ENCODE measurements around the gene SH3PXD2A. TPM values are rescaled to one million over a fixed set of nuclear protein-coding genes. Genes with fewer than 3 reads are reported as not detected.
"Not testable (repeated sequence)": the region's sequence is repeated elsewhere in the genome, so short reads cannot be mapped to it uniquely, and the experiment has no call there.

SH3PXD2A gene
- total and polyA plus RNA-seq, 2 of the 4 experiments (the other 2 are of a cell fraction), result 6.3 to 23.0 TPM

DNA sequence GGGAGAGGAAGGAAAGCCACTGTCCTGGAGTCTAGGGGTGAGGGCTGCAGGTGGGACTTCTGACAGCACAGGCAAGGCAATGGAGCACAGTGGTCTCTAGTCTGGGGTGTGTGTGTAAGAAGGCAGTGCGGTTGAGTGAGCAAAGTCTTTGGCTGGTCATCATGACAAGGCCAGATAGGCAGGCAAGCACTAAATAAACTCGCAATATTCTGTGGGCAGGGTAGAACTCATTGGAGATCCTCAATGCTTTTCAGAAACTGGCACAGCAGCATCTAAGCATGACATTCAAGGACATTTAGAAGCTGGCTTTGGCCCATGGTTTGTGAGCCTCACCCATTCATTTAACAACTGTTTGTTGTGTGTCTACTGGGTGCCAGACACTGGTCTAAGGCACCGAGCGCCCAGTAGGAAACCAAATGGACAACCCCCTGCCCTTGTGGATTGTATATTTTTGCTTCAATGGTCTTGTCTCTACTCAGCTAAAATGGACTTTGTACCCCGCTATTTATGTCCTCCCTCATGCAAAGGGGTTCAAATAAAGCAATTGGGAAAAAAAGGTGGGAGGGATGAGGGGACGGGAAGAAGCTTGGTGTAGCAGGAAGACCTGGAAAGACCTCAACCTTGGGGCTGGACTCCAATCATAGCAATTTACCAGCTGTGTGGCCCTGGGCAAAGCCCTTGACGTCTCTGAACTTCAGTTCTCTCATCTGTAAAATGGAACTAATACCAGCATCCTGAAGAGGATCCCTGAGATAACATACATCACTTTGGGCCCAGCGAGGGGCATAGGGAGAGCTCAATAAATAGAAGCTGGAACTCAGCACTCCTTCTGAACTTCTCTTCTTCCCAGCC, 245.9 kb downstream of the SH3PXD2A start (continued):
- TF ChIP-seq RCOR1 (IDR thresholded peaks at IDR 0.05; ENCODE audit: insufficient replicate concordance, low read length) (no peak), MAFK (IDR thresholded peaks at IDR 0.05; ENCODE audit: low read depth, low read length) (no peak)

GRCh38 chr10:103608056-103608455, 247.3 kb downstream of the SH3PXD2A start:
- H4K8ac ChIP-seq (ENCODE audit: low read depth in 2 of 2, low read length in 2 of 2); H3K9ac ChIP-seq (ENCODE audit: low read depth, low read length); DNase-seq; H3K4me3 ChIP-seq (ENCODE audit: insufficient read depth, low read depth, low read length); H4K20me1 ChIP-seq (ENCODE audit: insufficient read depth, low read length); H3K23ac ChIP-seq (ENCODE audit: low read depth, low read length); in situ Hi-C loops (cut with MboI; ENCODE audit: low sequenced_read_pairs); H2BK5ac ChIP-seq (ENCODE audit: low read depth, low read length, poor library complexity, severe bottlenecking); H2BK120ac ChIP-seq (ENCODE audit: low read depth, low read length); H4K5ac ChIP-seq (ENCODE audit: low read depth, low read length); H2AK9ac ChIP-seq (replicated peaks; ENCODE audit: low read depth, low read length, poor library complexity); H3K4ac ChIP-seq (ENCODE audit: low read depth, low read length); H3K14ac ChIP-seq (replicated peaks; ENCODE audit: low read depth, low read length); dilution Hi-C loops (cut with HindIII; ENCODE audit: low sequenced_read_pairs, unreplicated experiment); H4K91ac ChIP-seq (ENCODE audit: insufficient read depth, low read depth, low read length); H3K56ac ChIP-seq (ENCODE audit: extremely low read depth, insufficient read depth, low read length); CTCF ChIA-PET; H2AK5ac ChIP-seq (ENCODE audit: low read depth, low read length); H2AFZ ChIP-seq (replicated peaks; ENCODE audit: low read length, poor library complexity); H3K9me1 ChIP-seq (ENCODE audit: insufficient read depth, low read length); H3K9me3 ChIP-seq (ENCODE audit: control insufficient read depth, insufficient read depth, low read length); H3K18ac ChIP-seq (ENCODE audit: low read depth, low read length); ATAC-seq (ENCODE audit: low read depth); intact Hi-C loops (cut with micrococcal nuclease); H3K27ac ChIP-seq (ENCODE audit: insufficient read depth, low read length); H3K4me2 ChIP-seq (ENCODE audit: low read depth, low read length); H2BK20ac ChIP-seq (ENCODE audit: low read depth, low read length); H3K27me3 ChIP-seq (ENCODE audit: control insufficient read depth, insufficient read depth, low read length); POLR2A ChIA-PET (ENCODE audit: unreplicated experiment); H2BK15ac ChIP-seq (ENCODE audit: low read depth, low read length); BruUV-seq (replicated peaks): not testable (repeated sequence)
- Histone ChIP-seq H3K36me3 (ENCODE audit: control insufficient read depth, insufficient read depth, low read length) (peaks cover 56% of the 10 kb centered on the region), H3K79me1 (ENCODE audit: low read depth in 1 of 2, low read length in 2 of 2) (peaks cover 4 to 32% of the 10 kb centered on the region in 2 experiments; a peak in 2 of 4 replicates), H3K4me1 (ENCODE audit: control insufficient read depth, insufficient read depth, low read length) (peaks cover 12% of the 10 kb centered on the region)
- WGBS, 2 experiments (ENCODE audit: extremely low coverage in 2 of 2, insufficient read length in 1 of 2), result 93% methylated on average over 5 of the region's 11 CpGs; no CpG with 5 or more reads in 1 of the 2 experiments

GRCh38 chr10:103607051-103607450, 248.3 kb downstream of the SH3PXD2A start:
- H3K4me2 ChIP-seq (ENCODE audit: low read depth, low read length); ATAC-seq (ENCODE audit: low read depth); H3K9me1 ChIP-seq (ENCODE audit: insufficient read depth, low read length); H3K27ac ChIP-seq (ENCODE audit: insufficient read depth, low read length); intact Hi-C loops (cut with micrococcal nuclease); DNase-seq; H3K4me3 ChIP-seq (ENCODE audit: insufficient read depth, low read depth, low read length); H3K23ac ChIP-seq (ENCODE audit: low read depth, low read length); H3K9ac ChIP-seq (ENCODE audit: low read depth, low read length); H3K14ac ChIP-seq (replicated peaks; ENCODE audit: low read depth, low read length); H2BK15ac ChIP-seq (ENCODE audit: low read depth, low read length); CTCF ChIA-PET; dilution Hi-C loops (cut with HindIII; ENCODE audit: low sequenced_read_pairs, unreplicated experiment); H2BK20ac ChIP-seq (ENCODE audit: low read depth, low read length); H2BK5ac ChIP-seq (ENCODE audit: low read depth, low read length, poor library complexity, severe bottlenecking); H3K9me3 ChIP-seq (ENCODE audit: control insufficient read depth, insufficient read depth, low read length); in situ Hi-C loops (cut with MboI; ENCODE audit: low sequenced_read_pairs); H2BK120ac ChIP-seq (ENCODE audit: low read depth, low read length); H3K4ac ChIP-seq (ENCODE audit: low read depth, low read length); H3K4me1 ChIP-seq (ENCODE audit: control insufficient read depth, insufficient read depth, low read length); H2AK5ac ChIP-seq (ENCODE audit: low read depth, low read length); H4K8ac ChIP-seq (ENCODE audit: low read depth in 2 of 2, low read length in 2 of 2); H2AFZ ChIP-seq (replicated peaks; ENCODE audit: low read length, poor library complexity); H3K18ac ChIP-seq (ENCODE audit: low read depth, low read length); POLR2A ChIA-PET (ENCODE audit: unreplicated experiment); H4K91ac ChIP-seq (ENCODE audit: insufficient read depth, low read depth, low read length); H4K5ac ChIP-seq (ENCODE audit: low read depth, low read length); H2AK9ac ChIP-seq (replicated peaks; ENCODE audit: low read depth, low read length, poor library complexity); H3K56ac ChIP-seq (ENCODE audit: extremely low read depth, insufficient read depth, low read length); H4K20me1 ChIP-seq (ENCODE audit: insufficient read depth, low read length); BruUV-seq (replicated peaks); H3K27me3 ChIP-seq (ENCODE audit: control insufficient read depth, insufficient read depth, low read length): not testable (repeated sequence)
- Histone ChIP-seq H3K36me3 (ENCODE audit: control insufficient read depth, insufficient read depth, low read length) (peaks cover 58% of the 10 kb centered on the region), H3K79me1 (ENCODE audit: low read depth in 1 of 2, low read length in 2 of 2) (peaks cover 4 to 29% of the 10 kb centered on the region in 2 experiments; a peak in 2 of 4 replicates)
- 95% methylated on average over 4 of the region's 32 CpGs; no CpG with 5 or more reads in 1 of the 2 experiments for WGBS, 2 experiments (ENCODE audit: extremely low coverage in 2 of 2, insufficient read length in 1 of 2)
